H1 (cell line): ENCODE data around the gene C11orf58. TPM values are rescaled to one million over a fixed set of nuclear protein-coding genes. Genes with fewer than 3 reads are reported as not detected.

Source experiments
- CTCF ChIA-PET: fragments of 300-600 bp; sonication (Branson Sonifier 250); formaldehyde crosslinking; loops from one replicate; lab custom pipeline; 2021; ENCODE audit not compliant: partially characterized antibody; lab: Charles Lee
- POLR2A ChIA-PET: fragments of 300-600 bp; sonication (Branson Sonifier 250); formaldehyde crosslinking; loops from one replicate; lab custom pipeline; 2021; ENCODE audit warnings: inconsistent platforms; ENCODE audit not compliant: partially characterized antibody; lab: Charles Lee
- DNase-seq, 2 experiments: peaks; one replicate each; pipeline versions ENCODE4 v3.0.0 to v3.0.0-alpha.2; 2010 to 2022; ENCODE audit warnings: low spot score in 2 of 2, low read depth in 1 of 2, mixed read lengths in 1 of 2
- FAIRE-seq: peaks from 2 replicates; lab custom pipeline; 2011; peaks lifted over from hg19 to GRCh38; lab: Jason Lieb, UNC
- H2AFZ ChIP-seq: 2 replicates; pipeline ENCODE4 v1.8.1; 2012; ENCODE audit warnings: low read length, inconsistent platforms
- H2AK5ac ChIP-seq: 2 replicates; pipeline ENCODE4 v1.6.1; 2013; ENCODE audit warnings: low read depth, low read length
- H2BK120ac ChIP-seq: replicated peaks from 2 replicates; pipeline ENCODE3; 2013; ENCODE audit warnings: low read depth, low read length, inconsistent platforms
- H2BK12ac ChIP-seq: 2 replicates; pipeline ENCODE4 v1.6.1; 2013; ENCODE audit warnings: low read depth, low read length
- H2BK15ac ChIP-seq: 2 replicates; pipeline ENCODE4 v1.6.1; 2013; ENCODE audit warnings: low read length
- H2BK20ac ChIP-seq: 2 replicates; pipeline ENCODE4 v1.6.1; 2013; ENCODE audit warnings: low read length
- H2BK5ac ChIP-seq: 2 replicates; pipeline ENCODE4 v1.6.1; 2013; ENCODE audit warnings: low read depth, low read length
- H3K14ac ChIP-seq: 2 replicates; pipeline ENCODE4 v1.6.1; 2013; ENCODE audit warnings: inconsistent platforms; ENCODE audit not compliant: insufficient read length
- H3K18ac ChIP-seq: 2 replicates; pipeline ENCODE4 v1.6.1; 2013; ENCODE audit warnings: low read length; ENCODE audit errors: extremely low read depth
- H3K23ac ChIP-seq: 2 replicates; pipeline ENCODE4 v1.6.1; 2013; ENCODE audit warnings: inconsistent platforms; ENCODE audit not compliant: insufficient read length
- H3K23me2 ChIP-seq: 2 replicates; pipeline ENCODE4 v1.6.1; 2013; ENCODE audit warnings: low read depth, low read length
- H3K27ac ChIP-seq: 2 replicates; pipeline ENCODE4 v1.6.1; 2011; ENCODE audit warnings: low read depth, low read length, inconsistent platforms
- H3K27me3 ChIP-seq, 4 experiments: replicated peaks in 1 of 4; 1 replicate in 1 of 4; 2 replicates in 3 of 4; pipeline versions ENCODE4 v1.6.1 to v1.8.1; 2011 to 2013; ENCODE audit warnings: low read length in 3 of 4, mild to moderate bottlenecking in 3 of 4, inconsistent platforms in 2 of 4, mixed read lengths in 2 of 4, moderate library complexity in 1 of 4; ENCODE audit not compliant: control insufficient read depth in 3 of 4, insufficient read depth in 3 of 4; ENCODE audit errors: extremely low read depth in 1 of 4
- H3K36me3 ChIP-seq, 4 experiments: 2 replicates each; pipeline versions ENCODE4 v1.6.1 to v1.8.1; 2011 to 2013; ENCODE audit warnings: mild to moderate bottlenecking in 4 of 4, low read length in 3 of 4, moderate library complexity in 2 of 4, control low read depth in 1 of 4, inconsistent platforms in 1 of 4; ENCODE audit not compliant: insufficient read depth in 4 of 4, control insufficient read depth in 2 of 4
- H3K4ac ChIP-seq: replicated peaks from 2 replicates; pipeline ENCODE3; 2013; ENCODE audit warnings: low read length, low read depth, mixed read lengths, inconsistent platforms; ENCODE audit not compliant: insufficient read length
- H3K4me1 ChIP-seq, 4 experiments: replicated peaks in 1 of 4; 1 replicate in 1 of 4; 2 replicates in 3 of 4; pipeline versions ENCODE4 v1.6.1 to v1.8.1; 2011 to 2013; ENCODE audit warnings: low read length in 3 of 4, inconsistent platforms in 2 of 4, mixed read lengths in 1 of 4; ENCODE audit not compliant: insufficient read depth in 4 of 4, control insufficient read depth in 3 of 4
- H3K4me2 ChIP-seq, 2 experiments: 2 replicates each; pipeline versions ENCODE4 v1.6.1 to v1.8.1; 2011 to 2013; ENCODE audit warnings: low read depth in 2 of 2, low read length in 2 of 2, control low read depth in 1 of 2, inconsistent platforms in 1 of 2, mild to moderate bottlenecking in 1 of 2; ENCODE audit not compliant: insufficient read depth in 1 of 2
- H3K4me3 ChIP-seq, 4 experiments: fragments of 200-600, 300-600 bp in 1 of 4; sonication (generic), shearing (Covaris generic), sonication (Bioruptor Twin) in 1 of 4; 2 replicates each; pipeline versions ENCODE4 v1.5.1 to v1.8.1; 2011 to 2016; ENCODE audit warnings: low read length in 4 of 4, low read depth in 3 of 4, control low read depth in 2 of 4, inconsistent platforms in 2 of 4, mild to moderate bottlenecking in 2 of 4, mixed read lengths in 1 of 4, moderate library complexity in 1 of 4; ENCODE audit not compliant: insufficient read depth in 2 of 4; ENCODE audit errors: extremely low read depth in 1 of 4
- H3K56ac ChIP-seq: replicated peaks from 2 replicates; pipeline ENCODE3; 2013; ENCODE audit warnings: low read depth, mild to moderate bottlenecking, mixed read lengths, low read length, inconsistent platforms; ENCODE audit not compliant: insufficient read length
- H3K79me1 ChIP-seq: 2 replicates; pipeline ENCODE4 v1.6.1; 2013; ENCODE audit warnings: low read depth, low read length, control low read depth
- H3K79me2 ChIP-seq, 2 experiments: 2 replicates each; pipeline versions ENCODE4 v1.6.1 to v1.8.1; 2012 to 2013; ENCODE audit warnings: low read length in 2 of 2, mild to moderate bottlenecking in 2 of 2, inconsistent platforms in 1 of 2; ENCODE audit not compliant: insufficient read depth in 2 of 2, control insufficient read depth in 1 of 2
- H3K9ac ChIP-seq, 4 experiments: replicated peaks in 1 of 4; 1 replicate in 1 of 4; 2 replicates in 3 of 4; pipeline versions ENCODE4 v1.6.1 to v1.8.1; 2011 to 2013; ENCODE audit warnings: low read depth in 3 of 4, low read length in 3 of 4, control low read depth in 2 of 4, mild to moderate bottlenecking in 2 of 4, moderate library complexity in 2 of 4, inconsistent platforms in 1 of 4; ENCODE audit errors: extremely low read depth in 1 of 4
- H3K9me3 ChIP-seq, 2 experiments: 2 replicates each; pipeline versions ENCODE4 v1.6.1 to v1.8.1; 2012 to 2013; ENCODE audit warnings: mild to moderate bottlenecking in 2 of 2, moderate library complexity in 2 of 2, control low read depth in 1 of 2, inconsistent platforms in 1 of 2, low read depth in 1 of 2, low read length in 1 of 2, mixed read lengths in 1 of 2; ENCODE audit not compliant: insufficient read depth in 2 of 2
- H4K20me1 ChIP-seq, 2 experiments: replicated peaks in 1 of 2; 2 replicates each; pipeline versions ENCODE3 to v1.8.1; 2011 to 2013; ENCODE audit warnings: inconsistent platforms in 2 of 2, low read length in 2 of 2, mild to moderate bottlenecking in 1 of 2; ENCODE audit not compliant: insufficient read depth in 2 of 2, control insufficient read depth in 1 of 2
- H4K5ac ChIP-seq: 2 replicates; pipeline ENCODE4 v1.6.1; 2013; ENCODE audit warnings: low read length, low read depth, mixed read lengths, inconsistent platforms; ENCODE audit not compliant: insufficient read length
- H4K8ac ChIP-seq: 2 replicates; pipeline ENCODE4 v1.8.0; 2013; ENCODE audit warnings: mild to moderate bottlenecking, moderate library complexity, low read length, inconsistent platforms; ENCODE audit not compliant: insufficient read depth; ENCODE audit errors: extremely low read depth
- H4K91ac ChIP-seq: replicated peaks from 2 replicates; pipeline ENCODE3; 2013; ENCODE audit warnings: low read length, mixed read lengths, inconsistent platforms; ENCODE audit not compliant: insufficient read length
- BCL11A ChIP-seq, 2 experiments: IDR thresholded peaks; one replicate each; pipeline ENCODE4 v1.6.1; 2011; ENCODE audit warnings: low read depth in 2 of 2, low read length in 2 of 2, mild to moderate bottlenecking in 2 of 2
- BRCA1 ChIP-seq: IDR thresholded peaks from 2 replicates; pipeline ENCODE4 v1.6.1; 2012; ENCODE audit warnings: low read depth, low read length, improper control_type of control experiment
- CEBPB ChIP-seq: IDR thresholded peaks from 2 replicates; pipeline ENCODE4 v1.6.1; 2012; ENCODE audit warnings: low read depth, low read length
- CHD2 ChIP-seq: IDR thresholded peaks from 2 replicates; pipeline ENCODE4 v1.6.1; 2012; ENCODE audit warnings: low read length, improper control_type of control experiment
- CREB1 ChIP-seq: IDR thresholded peaks from 2 replicates; pipeline ENCODE4 v1.6.1; 2012; ENCODE audit warnings: inconsistent platforms
- CTCF ChIP-seq, 3 experiments: IDR thresholded peaks; 1 replicate in 2 of 3; 2 replicates in 1 of 3; pipeline versions ENCODE4 v1.5.1 to v1.6.1; 2011; ENCODE audit warnings: low read length in 3 of 3, mild to moderate bottlenecking in 3 of 3, inconsistent platforms in 2 of 3, low read depth in 1 of 3, moderate library complexity in 1 of 3; ENCODE audit not compliant: insufficient read depth in 1 of 3; ENCODE audit errors: control extremely low read depth in 1 of 3
- NRF1 ChIP-seq: IDR thresholded peaks from 2 replicates; pipeline ENCODE4 v1.6.1; 2011; ENCODE audit warnings: mild to moderate bottlenecking, low read depth, low read length, improper control_type of control experiment
- SIN3A ChIP-seq, 2 experiments: IDR thresholded peaks in 1 of 2; conservative IDR thresholded peaks in 1 of 2; 2 replicates each; pipeline ENCODE4 v1.6.1; 2011 to 2012; ENCODE audit warnings: low read length in 2 of 2, improper control_type of control experiment in 1 of 2, low read depth in 1 of 2, mild to moderate bottlenecking in 1 of 2
- TEAD4 ChIP-seq: IDR thresholded peaks from 2 replicates; pipeline ENCODE4 v1.6.1; 2012; ENCODE audit warnings: low read depth, low read length, inconsistent platforms, mixed read lengths
- YY1 ChIP-seq: IDR thresholded peaks from 2 replicates; pipeline ENCODE4 v1.6.1; 2011; ENCODE audit warnings: low read depth, mild to moderate bottlenecking, low read length
- ZNF274 ChIP-seq: IDR thresholded peaks from 2 replicates; pipeline ENCODE4 v1.7.0; 2012; ENCODE audit warnings: low read length, borderline replicate concordance; ENCODE audit errors: extremely low read depth
- WGBS, 2 experiments: shearing (Covaris generic) in 1 of 2; methylation state at CpG; one replicate each; pipeline versions ENCODE4 v1.1.6 to v1.1.7; 2013 to 2015; ENCODE audit warnings: low lambda C conversion rate in 2 of 2, mixed read lengths in 2 of 2, inconsistent platforms in 1 of 2, low coverage in 1 of 2, missing lambda C conversion rate in 1 of 2; ENCODE audit not compliant: insufficient replicate concordance in 2 of 2, insufficient coverage in 1 of 2, insufficient read length in 1 of 2; ENCODE audit errors: extremely low coverage in 1 of 2, missing lambda C conversion rate in 1 of 2; 5-methylcytosine and 5-hydroxymethylcytosine counted together
- polyA plus RNA-seq, 7 experiments: library from polyadenylated mRNA; depleted of rRNA in 3 of 7; stranded (reverse) in 5 of 7; unstranded in 2 of 7; fragments of >200 nt in 5 of 7; fragments of 200-250 nt in 2 of 7; gene quantifications; 1 replicate in 5 of 7; 2 replicates in 1 of 7; 4 replicates in 1 of 7; pipeline versions ENCODE4 v1.2.1 to v1.2.3, GENCODE V29; 2011 to 2013; ENCODE audit warnings: missing spikeins in 2 of 7, mixed read lengths in 2 of 7
- total RNA-seq: library from RNA; stranded (reverse); fragmentation: NEBNext Ultra II Directional; extraction: Animal tissue kit (Norgen Biotek cat#: 25700); gene quantifications from 2 replicates; pipeline ENCODE4 v1.2.1, GENCODE V29; 2021
- TF ChIP-seq, protein P1 (sequence below): IDR thresholded peaks from 2 replicates; pipeline ENCODE4 v1.6.1; 2012; ENCODE audit warnings: inconsistent platforms

The C11orf58 gene
- total and polyA plus RNA-seq, 2 of the 8 experiments (the other 6 are each of a cell fraction or from before 2014, with no cell fraction given): 70.7 to 181 TPM

DNA sequence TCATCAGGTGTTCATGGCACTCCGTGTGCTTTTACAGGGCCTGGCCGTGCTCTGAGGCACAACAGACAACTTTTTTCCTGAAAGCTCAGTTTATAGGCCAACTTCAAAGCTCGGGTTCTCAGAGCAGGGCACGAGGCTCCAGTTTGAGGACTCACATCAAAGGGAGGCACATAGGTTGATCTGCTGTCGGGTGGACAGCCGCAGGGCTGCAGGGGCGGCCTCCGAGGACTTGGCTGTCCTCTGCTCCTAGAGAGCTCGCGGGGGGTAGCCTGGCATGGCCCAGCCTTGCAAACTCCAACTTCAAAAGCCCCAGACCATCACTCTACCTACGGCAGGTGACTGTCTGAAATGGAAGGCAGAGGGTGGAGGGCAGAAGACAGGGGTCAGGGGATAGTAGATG lies 31.6 kb downstream of the C11orf58 start:
- no peak for FAIRE-seq
- CTCF ChIA-PET: interaction anchor here (0.7 to 2.1 kb wide), 4 partner anchors 15 to 1140 kb away, joined by 3 to 9 read pairs (median 4); partner anchors contain the start of gene RPS13

More for the DNA sequence above, 31.6 kb downstream of the C11orf58 start:
- Histone ChIP-seq H2BK20ac (no peak overlapping the region), H2BK12ac (no peak overlapping the region), H3K4ac (no peak overlapping the region), H2AFZ (no peak overlapping the region), H3K27ac (no peak overlapping the region), H3K14ac (no peak overlapping the region), H4K20me1 (no peaks in the 10 kb centered on the region), H2BK15ac (no peak overlapping the region), H3K9me3 (no peaks in the 10 kb centered on the region), H3K4me2 (no peak overlapping the region), H3K9ac (no peak overlapping the region), H2BK5ac (no peak overlapping the region), H3K56ac (no peak overlapping the region), H3K27me3 (peaks cover 0 to 2% (median 0%) of the 10 kb centered on the region in 4 experiments; a peak in 1 of 7 replicates), H4K8ac (no peak overlapping the region), H2AK5ac (no peak overlapping the region), H3K4me1 (no peaks in the 10 kb centered on the region), H3K79me1 (no peaks in the 10 kb centered on the region), H3K23me2 (no peaks in the 10 kb centered on the region), H2BK120ac (no peak overlapping the region), H3K36me3 (no peaks in the 10 kb centered on the region), H4K91ac (no peak overlapping the region), H3K4me3 (no peak overlapping the region), H4K5ac (no peak overlapping the region), H3K18ac (no peak overlapping the region), H3K79me2 (no peaks in the 10 kb centered on the region), H3K23ac (no peak overlapping the region)
- POLR2A ChIA-PET: interaction anchor here (1.1 to 1.2 kb wide), 2 partner anchors 10 to 29 kb away, joined by 3 to 4 read pairs; no protein-coding TSS in a partner anchor
- 90% methylated on average over 11 of the region's 11 CpGs; no CpG with 5 or more reads in 1 of the 2 experiments for WGBS, 2 experiments
- TF ChIP-seq, protein P1, sequence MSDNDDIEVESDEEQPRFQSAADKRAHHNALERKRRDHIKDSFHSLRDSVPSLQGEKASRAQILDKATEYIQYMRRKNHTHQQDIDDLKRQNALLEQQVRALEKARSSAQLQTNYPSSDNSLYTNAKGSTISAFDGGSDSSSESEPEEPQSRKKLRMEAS: no peak
- TF ChIP-seq YY1 (no peak), ZNF274 (no peak), CHD2 (no peak), CREB1 (no peak), BCL11A (IDR thresholded peaks at IDR 0.05; ENCODE audit: low read depth in 2 of 2, low read length in 2 of 2) (no peak), CEBPB (no peak), CTCF (IDR thresholded peaks at IDR 0.05; ENCODE audit: control extremely low read depth in 1 of 3, insufficient read depth in 1 of 3, low read depth in 1 of 3, low read length in 3 of 3) (no peak), SIN3A (conservative IDR thresholded peaks at IDR 0.05 in 1 of 2, IDR thresholded peaks at IDR 0.05 in 1 of 2; ENCODE audit: low read depth in 1 of 2, low read length in 2 of 2) (no peak), NRF1 (no peak), BRCA1 (no peak), TEAD4 (no peak)
- DNase-seq: no peak
